ENCODE measurements around the gene AKAP13. TPM values are rescaled to one million over a fixed set of nuclear protein-coding genes. Genes with fewer than 3 reads are reported as not detected.

The AKAP13 gene
- total RNA-seq, 1 donor from 2014 or later, result 114 TPM

- Mint-ChIP-seq H3K4me1 (ENCODE audit: low read depth) (peaks cover 55% of the 10 kb centered on the region), H3K27me3 (no peaks in the 10 kb centered on the region), H3K4me3 (ENCODE audit: low read depth) (no peak overlapping the region), H3K27ac (peak overlapping the region; percentile 41), H3K36me3 (ENCODE audit: insufficient read depth) (peaks cover 9% of the 10 kb centered on the region), H3K9me3 (ENCODE audit: low read depth) (no peaks in the 10 kb centered on the region)
- no peak for TF ChIP-seq CTCF (IDR thresholded peaks at IDR 0.05; ENCODE audit: unreplicated experiment)
- no peak for DNase-seq (ENCODE audit: low spot score, unreplicated experiment)
Measured at GRCh38 chr15:85704066-85704465, 323.7 kb downstream of the AKAP13 start.

- H3K4me1 Mint-ChIP-seq (ENCODE audit: low read depth), result peaks cover 55% of the 10 kb centered on the region
- peaks cover 9% of the 10 kb centered on the region for H3K36me3 Mint-ChIP-seq (ENCODE audit: insufficient read depth)
- H3K4me3 Mint-ChIP-seq (ENCODE audit: low read depth), result no peak overlapping the region
- peak overlapping the region; percentile 71 for H3K27ac Mint-ChIP-seq
- TF ChIP-seq CTCF (IDR thresholded peaks at IDR 0.05; ENCODE audit: unreplicated experiment), result no peak
- H3K9me3 Mint-ChIP-seq (ENCODE audit: low read depth), result no peaks in the 10 kb centered on the region
- no peaks in the 10 kb centered on the region for H3K27me3 Mint-ChIP-seq
- DNase-seq (ENCODE audit: low spot score, unreplicated experiment), result no peak
Measured at GRCh38 chr15:85704720-85705429, 324.5 kb downstream of the AKAP13 start.

- H3K9me3 Mint-ChIP-seq (ENCODE audit: low read depth), result no peaks in the 10 kb centered on the region
- peak overlapping the region; percentile 25 for H3K4me3 Mint-ChIP-seq (ENCODE audit: low read depth)
- no peak for TF ChIP-seq CTCF (IDR thresholded peaks at IDR 0.05; ENCODE audit: unreplicated experiment)
- H3K27ac Mint-ChIP-seq, result peak overlapping the region; percentile 98
- no peaks in the 10 kb centered on the region for H3K27me3 Mint-ChIP-seq
- DNase-seq (ENCODE audit: low spot score, unreplicated experiment), result no peak
- H3K36me3 Mint-ChIP-seq (ENCODE audit: insufficient read depth), result peaks cover 8% of the 10 kb centered on the region
- H3K4me1 Mint-ChIP-seq (ENCODE audit: low read depth), result peaks cover 54% of the 10 kb centered on the region
Measured at GRCh38 chr15:85706779-85707518, 326.5 kb downstream of the AKAP13 start.

GRCh38 chr15:85707519-85708338, 327.3 kb downstream of the AKAP13 start:
- no peaks in the 10 kb centered on the region for H3K9me3 Mint-ChIP-seq (ENCODE audit: low read depth)
- H3K4me3 Mint-ChIP-seq (ENCODE audit: low read depth), result peak overlapping the region; percentile 52
- peak overlapping the region; percentile 98 for H3K27ac Mint-ChIP-seq
- H3K27me3 Mint-ChIP-seq, result no peaks in the 10 kb centered on the region
- peaks cover 8% of the 10 kb centered on the region for H3K36me3 Mint-ChIP-seq (ENCODE audit: insufficient read depth)
- H3K4me1 Mint-ChIP-seq (ENCODE audit: low read depth), result peaks cover 53% of the 10 kb centered on the region
- no peak for DNase-seq (ENCODE audit: low spot score, unreplicated experiment)
- TF ChIP-seq CTCF (IDR thresholded peaks at IDR 0.05; ENCODE audit: unreplicated experiment), result no peak

- H3K27me3 Mint-ChIP-seq, result no peaks in the 10 kb centered on the region
- DNase-seq (ENCODE audit: low spot score, unreplicated experiment), result no peak
- peaks cover 11% of the 10 kb centered on the region for H3K36me3 Mint-ChIP-seq (ENCODE audit: insufficient read depth)
- H3K4me3 Mint-ChIP-seq (ENCODE audit: low read depth), result peak overlapping the region; percentile 32
- H3K4me1 Mint-ChIP-seq (ENCODE audit: low read depth), result peaks cover 50% of the 10 kb centered on the region
- H3K9me3 Mint-ChIP-seq (ENCODE audit: low read depth), result no peaks in the 10 kb centered on the region
- TF ChIP-seq CTCF (IDR thresholded peaks at IDR 0.05; ENCODE audit: unreplicated experiment), result no peak
- peak overlapping the region; percentile 98 for H3K27ac Mint-ChIP-seq
Measured at GRCh38 chr15:85708402-85708941, 328.1 kb downstream of the AKAP13 start.

All from progenitor cell of endocrine pancreas (in vitro differentiated cells).